DOHH2 (cell line): ENCODE data around the gene HIVEP3.

Source experiments
- H3F3A ChIP-seq: fragments of 200-600 bp; sonication (generic), shearing (Covaris generic); 2 replicates; pipeline ENCODE4 v1.6.0; 2016; ENCODE audit warnings: antibody characterized with exemption, mild to moderate bottlenecking; ENCODE audit not compliant: control insufficient read depth, insufficient read depth
- H3K27ac ChIP-seq: fragments of 200-600 bp; sonication (generic); 2 replicates; pipeline ENCODE4 v1.5.1; 2014; ENCODE audit warnings: low read depth, mild to moderate bottlenecking, low read length, moderate library complexity
- H3K27me3 ChIP-seq: fragments of 200-600 bp; sonication (generic); 2 replicates; pipeline ENCODE4 v1.6.1; 2014; ENCODE audit warnings: mild to moderate bottlenecking, low read length, mixed read lengths; ENCODE audit not compliant: control insufficient read depth
- H3K36me3 ChIP-seq: fragments of 200-600 bp; sonication (generic); 2 replicates; pipeline ENCODE4 v1.6.1; 2014; ENCODE audit warnings: mild to moderate bottlenecking, low read length, moderate library complexity, mixed read lengths; ENCODE audit not compliant: control insufficient read depth
- H3K4me1 ChIP-seq: fragments of 200-600 bp; sonication (generic); 2 replicates; pipeline ENCODE4 v1.6.1; 2014; ENCODE audit warnings: mild to moderate bottlenecking, low read length, mixed read lengths; ENCODE audit not compliant: control insufficient read depth
- H3K4me2 ChIP-seq: fragments of 200-600 bp; sonication (generic); 2 replicates; pipeline ENCODE4 v1.6.0; 2014; ENCODE audit warnings: mild to moderate bottlenecking, low read length, moderate library complexity
- H3K4me3 ChIP-seq: fragments of 200-600 bp; sonication (generic); 2 replicates; pipeline ENCODE4 v1.5.1; 2014; ENCODE audit warnings: mild to moderate bottlenecking, low read length, mixed read lengths
- H3K79me2 ChIP-seq: fragments of 200-600 bp; sonication (generic); 2 replicates; pipeline ENCODE4 v1.6.1; 2014; ENCODE audit warnings: mild to moderate bottlenecking, low read length, mixed read lengths; ENCODE audit not compliant: control insufficient read depth
- H3K9me2 ChIP-seq: fragments of 200-600 bp; sonication (generic); replicated peaks from 2 replicates; pipeline ENCODE4 v1.6.1; 2014; ENCODE audit warnings: mild to moderate bottlenecking, low read length, mixed read lengths; ENCODE audit not compliant: control insufficient read depth
- H3K9me3 ChIP-seq: fragments of 200-600 bp; sonication (generic); 2 replicates; pipeline ENCODE4 v1.6.1; 2014; ENCODE audit warnings: antibody characterized with exemption, low read length, mixed read lengths; ENCODE audit not compliant: control insufficient read depth, insufficient read depth
- H4K20me1 ChIP-seq: fragments of 200-600 bp; sonication (generic); 2 replicates; pipeline ENCODE4 v1.6.0; 2014; ENCODE audit warnings: low read depth, mild to moderate bottlenecking, antibody characterized with exemption, low read length, moderate library complexity; ENCODE audit not compliant: control insufficient read depth, insufficient read depth
- CTCF ChIP-seq: fragments of 200-600 bp; sonication (generic); IDR thresholded peaks from one replicate; pipeline ENCODE4 v1.5.1; 2014; ENCODE audit warnings: antibody characterized with exemption, mild to moderate bottlenecking, low read depth, low read length; ENCODE audit not compliant: poor library complexity, severe bottlenecking
- EZH2phosphoT487 ChIP-seq: fragments of 200-600 bp; sonication (generic); IDR thresholded peaks from 2 replicates; pipeline ENCODE4 v1.6.1; 2017; ENCODE audit warnings: borderline replicate concordance, mild to moderate bottlenecking, antibody characterized with exemption, low read length, moderate library complexity, mixed read lengths

Gene HIVEP3

DNA sequence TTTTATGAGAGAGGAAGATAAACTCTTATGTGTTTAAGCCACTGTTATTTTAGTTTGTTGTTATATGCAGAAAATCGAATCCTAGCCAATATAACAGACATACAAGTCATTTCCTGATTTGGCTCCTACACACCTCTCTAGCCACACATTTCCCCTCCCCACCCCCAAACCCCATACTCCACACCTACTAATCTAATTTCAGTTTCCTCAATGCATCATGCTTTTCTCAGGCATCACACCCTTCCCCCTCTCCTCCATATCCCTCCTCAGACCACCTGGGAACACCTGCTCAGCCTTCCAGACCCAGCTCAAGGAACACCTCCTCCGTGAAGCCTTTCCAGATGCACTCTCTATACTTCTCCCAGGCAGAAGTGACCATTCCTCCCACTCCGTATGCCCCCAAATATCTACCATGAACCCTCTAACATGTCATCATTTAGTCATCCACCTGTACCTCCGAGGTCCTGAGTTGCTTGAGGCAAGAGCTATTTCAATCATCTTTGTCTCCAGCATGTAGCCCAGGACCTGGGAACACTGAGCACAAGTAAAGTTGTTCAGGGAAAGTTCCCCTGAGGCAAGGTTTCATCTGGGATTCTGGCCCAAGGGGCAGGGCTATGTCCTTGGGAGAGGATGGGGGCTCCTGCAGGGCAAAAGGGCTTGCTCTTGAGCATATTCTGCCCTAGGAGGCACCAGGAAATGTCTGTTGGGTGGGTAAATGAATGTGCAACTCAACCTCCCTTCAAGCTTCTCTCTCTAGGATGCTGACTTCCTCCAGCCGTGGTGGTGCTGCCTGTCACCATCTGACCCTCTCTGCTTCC, 126.8 kb downstream of the HIVEP3 start:
- Histone ChIP-seq H3K9me2 (no peaks in the 10 kb centered on the region), H3K36me3 (no peaks in the 10 kb centered on the region), H3K4me3 (no peak overlapping the region), H3K4me1 (no peaks in the 10 kb centered on the region), H3K27ac (no peak overlapping the region), H3K27me3 (0 out of 2 replicates have a peak, but pooled peaks cover 5% of the 10 kb centered on the region), H3K9me3 (no peaks in the 10 kb centered on the region), H3K4me2 (no peak overlapping the region), H3K79me2 (no peaks in the 10 kb centered on the region), H3F3A (no peaks in the 10 kb centered on the region), H4K20me1 (no peaks in the 10 kb centered on the region)
- TF ChIP-seq EZH2phosphoT487 (no peak), CTCF (no peak)

- no peak for TF ChIP-seq CTCF
- TF ChIP-seq EZH2phosphoT487, result no peak
Measured at GRCh38 chr1:41790351-41790750, 128.4 kb downstream of the HIVEP3 start.

DNA sequence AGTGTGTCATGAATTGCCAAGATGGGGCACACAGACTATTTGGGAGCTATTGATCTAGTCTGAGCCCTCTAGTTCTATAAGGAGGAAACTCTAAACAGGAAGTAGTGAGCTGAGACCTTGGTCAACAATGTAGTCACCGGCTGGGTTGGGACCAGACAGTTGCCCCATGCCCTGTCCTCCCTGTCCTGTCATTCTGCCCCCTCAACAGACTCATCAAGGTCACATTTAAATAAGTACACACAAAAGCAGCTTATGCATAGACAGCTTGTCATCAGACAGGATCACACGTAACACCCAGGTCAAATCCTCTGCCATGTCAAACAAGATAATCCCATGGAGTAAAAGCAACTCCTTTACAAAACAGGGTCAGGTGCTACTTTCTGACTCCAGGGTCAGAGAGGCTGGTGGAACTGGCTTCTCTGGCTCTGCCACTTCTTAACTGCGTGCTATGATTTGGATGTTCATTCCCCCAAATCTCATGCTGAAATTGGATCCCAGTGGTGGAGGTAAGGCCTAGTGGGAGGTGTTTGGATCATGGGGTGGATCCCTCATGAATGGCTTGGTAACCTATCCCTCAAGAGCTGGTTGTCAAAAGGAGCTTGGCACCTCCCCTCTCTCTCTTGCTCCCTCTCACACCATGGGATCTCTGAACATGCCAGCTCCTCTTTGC, 128.9 kb downstream of the HIVEP3 start:
- 0 out of 2 replicates have a peak, but pooled peaks cover 3% of the 10 kb centered on the region for H3K27me3 ChIP-seq
- no peaks in the 10 kb centered on the region for H3K79me2 ChIP-seq
- H3K4me3 ChIP-seq, result no peak overlapping the region
- no peak for TF ChIP-seq EZH2phosphoT487
- TF ChIP-seq CTCF, result no peak
- H3F3A ChIP-seq, result no peaks in the 10 kb centered on the region
- no peaks in the 10 kb centered on the region for H3K36me3 ChIP-seq
- no peaks in the 10 kb centered on the region for H3K9me3 ChIP-seq
- no peak overlapping the region for H3K4me2 ChIP-seq
- no peaks in the 10 kb centered on the region for H3K9me2 ChIP-seq
- no peaks in the 10 kb centered on the region for H3K4me1 ChIP-seq
- H4K20me1 ChIP-seq, result no peaks in the 10 kb centered on the region
- no peak overlapping the region for H3K27ac ChIP-seq

More at GRCh38 chr1:41790351-41790750, 128.4 kb downstream of the HIVEP3 start:
- no peaks in the 10 kb centered on the region for H3F3A ChIP-seq
- H3K27me3 ChIP-seq, result 0 out of 2 replicates have a peak, but pooled peaks cover 5% of the 10 kb centered on the region
- no peaks in the 10 kb centered on the region for H3K36me3 ChIP-seq
- H3K4me2 ChIP-seq, result no peak overlapping the region
- H3K27ac ChIP-seq, result no peak overlapping the region
- H4K20me1 ChIP-seq, result no peaks in the 10 kb centered on the region
- no peaks in the 10 kb centered on the region for H3K9me2 ChIP-seq
- no peak overlapping the region for H3K4me3 ChIP-seq
- H3K9me3 ChIP-seq, result no peaks in the 10 kb centered on the region
- no peaks in the 10 kb centered on the region for H3K4me1 ChIP-seq
- H3K79me2 ChIP-seq, result no peaks in the 10 kb centered on the region
